Suppressor macrophage treated with lipopolysaccharide for 1 hour (primary cell): ENCODE results near the gene FAM72A.

Experiments
- DNase-seq, 3 donors: peaks; one replicate each; pipeline ENCODE4 v3.0.0-alpha.2; 2020 to 2022

The FAM72A gene

DNA sequence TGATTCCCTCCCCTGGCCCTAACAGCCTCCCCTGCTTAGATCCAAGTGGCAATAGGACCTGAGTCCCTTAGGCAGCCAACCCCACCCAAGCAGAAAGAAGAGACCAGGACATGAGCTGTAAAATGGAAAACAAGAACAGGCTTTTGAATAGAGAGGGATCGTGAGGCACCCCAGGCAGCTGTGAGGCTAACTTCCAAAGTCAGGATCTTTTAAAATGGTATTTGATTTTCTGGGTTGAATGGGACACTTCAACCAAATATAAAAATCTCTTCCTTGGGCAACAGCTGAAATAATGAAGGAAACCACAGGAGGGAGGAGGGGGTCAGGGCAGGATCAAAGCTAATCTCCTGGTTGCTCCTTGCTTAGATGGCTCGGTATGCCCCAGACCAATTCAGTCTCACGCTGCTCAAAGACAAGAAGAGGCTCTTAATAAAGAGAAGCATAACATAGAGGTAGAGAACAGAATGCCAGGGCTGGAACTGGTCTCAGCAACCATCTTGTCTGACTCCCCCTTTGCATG is 56.8 kb downstream of the FAM72A start:
- no peak for DNase-seq

DNA sequence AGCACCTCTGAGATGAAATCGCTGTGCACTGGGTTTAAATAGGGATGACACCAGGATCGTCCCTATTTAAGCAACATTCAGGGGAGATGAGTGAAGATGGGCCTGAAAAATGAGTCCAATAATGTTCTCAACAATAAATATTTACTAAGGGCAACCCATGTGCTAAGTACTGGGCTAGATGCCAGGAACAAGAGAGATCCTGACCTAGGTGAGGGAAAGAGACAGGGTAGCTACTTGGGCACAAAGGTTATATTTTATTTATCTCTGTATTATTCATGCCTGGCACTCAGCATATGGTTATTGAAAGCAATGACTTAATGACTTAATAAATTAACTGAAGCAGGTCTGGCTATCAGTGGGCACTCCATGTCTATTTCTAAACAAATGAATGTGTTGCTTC is 58.0 kb downstream of the FAM72A start:
- DNase-seq = no peak

DNA sequence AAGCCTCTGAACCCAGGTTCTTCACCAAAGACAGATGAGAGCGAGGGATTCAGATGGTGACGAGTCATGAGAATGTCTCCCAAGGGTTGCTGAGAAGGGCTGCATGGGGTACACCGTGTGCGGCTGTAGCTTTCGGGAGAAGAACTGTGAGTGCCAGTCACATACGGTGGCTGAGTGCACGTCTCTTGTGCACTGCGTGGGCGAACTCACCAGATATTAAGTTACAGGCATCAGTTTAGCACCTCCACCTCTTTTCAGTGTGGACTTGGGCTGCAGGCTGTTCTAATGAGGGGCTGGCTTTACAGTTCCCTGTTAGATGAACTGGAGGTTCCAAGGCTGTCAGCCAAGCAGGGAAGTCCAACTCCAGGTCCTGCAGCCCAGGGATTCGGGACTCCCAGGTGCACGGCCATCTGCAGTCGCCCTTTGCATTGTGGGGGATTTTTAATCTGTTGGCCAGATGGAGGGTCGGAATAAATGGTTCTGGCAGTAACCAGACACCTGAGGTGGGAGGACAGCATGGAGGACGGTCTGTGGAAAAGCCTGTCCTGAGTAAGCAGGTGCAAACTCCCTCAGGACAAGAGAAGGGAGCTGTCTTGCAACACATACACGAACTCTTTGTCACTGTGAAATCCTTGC is 59.0 kb downstream of the FAM72A start:
- no peak for DNase-seq

- no peak for DNase-seq
Measured at GRCh38 chr1:206142770-206143169, 59.9 kb downstream of the FAM72A start.

GRCh38 chr1:206142011-206142410 is 60.6 kb downstream of the FAM72A start:
- DNase-seq = no peak

- DNase-seq = no peak
Measured at GRCh38 chr1:206136241-206136640, 66.4 kb downstream of the FAM72A start.
